ENCODE results near the gene TRIM59.

DNA sequence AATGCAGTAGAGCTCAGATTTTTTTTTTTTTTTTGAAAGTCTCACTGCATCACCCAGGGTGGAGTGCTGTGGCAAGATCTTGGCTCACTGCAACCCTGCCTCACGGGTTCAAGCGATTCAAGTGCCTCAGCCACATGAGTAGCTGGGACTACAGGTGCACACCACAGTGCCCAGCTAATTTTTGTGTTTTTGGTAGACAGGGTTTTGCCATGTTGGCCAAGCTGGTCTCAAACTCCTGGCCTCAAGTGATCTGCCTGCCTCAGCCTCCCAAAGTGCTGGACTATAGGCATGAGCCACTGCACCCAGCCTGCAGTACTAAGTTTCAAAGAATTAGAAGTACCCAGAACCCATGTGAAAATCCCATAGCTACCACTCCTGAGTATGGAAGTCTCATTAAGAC is 14.5 kb downstream of the TRIM59 start:
- TF ChIP-seq, protein P1, sequence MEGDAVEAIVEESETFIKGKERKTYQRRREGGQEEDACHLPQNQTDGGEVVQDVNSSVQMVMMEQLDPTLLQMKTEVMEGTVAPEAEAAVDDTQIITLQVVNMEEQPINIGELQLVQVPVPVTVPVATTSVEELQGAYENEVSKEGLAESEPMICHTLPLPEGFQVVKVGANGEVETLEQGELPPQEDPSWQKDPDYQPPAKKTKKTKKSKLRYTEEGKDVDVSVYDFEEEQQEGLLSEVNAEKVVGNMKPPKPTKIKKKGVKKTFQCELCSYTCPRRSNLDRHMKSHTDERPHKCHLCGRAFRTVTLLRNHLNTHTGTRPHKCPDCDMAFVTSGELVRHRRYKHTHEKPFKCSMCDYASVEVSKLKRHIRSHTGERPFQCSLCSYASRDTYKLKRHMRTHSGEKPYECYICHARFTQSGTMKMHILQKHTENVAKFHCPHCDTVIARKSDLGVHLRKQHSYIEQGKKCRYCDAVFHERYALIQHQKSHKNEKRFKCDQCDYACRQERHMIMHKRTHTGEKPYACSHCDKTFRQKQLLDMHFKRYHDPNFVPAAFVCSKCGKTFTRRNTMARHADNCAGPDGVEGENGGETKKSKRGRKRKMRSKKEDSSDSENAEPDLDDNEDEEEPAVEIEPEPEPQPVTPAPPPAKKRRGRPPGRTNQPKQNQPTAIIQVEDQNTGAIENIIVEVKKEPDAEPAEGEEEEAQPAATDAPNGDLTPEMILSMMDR (conservative IDR thresholded peaks at IDR 0.05; ENCODE audit: low read depth, low read length) = no peak
- TF ChIP-seq EZH2 (IDR thresholded peaks at IDR 0.05; ENCODE audit: low read length, unreplicated experiment) = no peak

All from PC-3 (cell line).